IMR-90 (cell line): Measurements from ENCODE around the gene TTF1. TPM values are rescaled to one million over a fixed set of nuclear protein-coding genes. Genes with fewer than 3 reads are reported as not detected.

Experiments used
- ATAC-seq: fragments of 200-7000 bp; cut with Tn5 transposase; 2 replicates; pipeline ENCODE4 v1.9.1; 2020; ENCODE audit warnings: low read depth, mild to moderate bottlenecking, moderate library complexity
- BruUV-seq: library from RNA; stranded (reverse); fragments of 400-500 nt; replicated peaks from 2 replicates; lab custom pipeline; 2021; lab: Mats Ljungman, UMichigan
- CTCF ChIA-PET: fragments of 300-600 bp; formaldehyde crosslinking; extraction: SDS; loops from one replicate; lab custom pipeline; 2021; ENCODE audit warnings: antibody characterized with exemption; lab: Yijun Ruan, JAX
- POLR2A ChIA-PET: fragments of 300-600 bp; sonication (Branson Sonifier 250); formaldehyde crosslinking; loops from one replicate; lab custom pipeline; 2022; ENCODE audit warnings: antibody characterized with exemption; ENCODE audit not compliant: unreplicated experiment; lab: Charles Lee
- DNase-seq: peaks from one replicate; pipeline ENCODE4 v3.0.0; 2013
- H2AFZ ChIP-seq: replicated peaks from 2 replicates; pipeline ENCODE3; 2013; ENCODE audit warnings: low read length, mild to moderate bottlenecking; ENCODE audit not compliant: poor library complexity
- H2AK5ac ChIP-seq: 2 replicates; pipeline ENCODE4 v1.6.1; 2013; ENCODE audit warnings: low read depth, low read length, inconsistent platforms
- H2AK9ac ChIP-seq: replicated peaks from 2 replicates; pipeline ENCODE3; 2013; ENCODE audit warnings: mild to moderate bottlenecking, low read depth, low read length, moderate library complexity; ENCODE audit not compliant: poor library complexity
- H2BK120ac ChIP-seq: 2 replicates; pipeline ENCODE4 v1.6.1; 2013; ENCODE audit warnings: low read depth, low read length, inconsistent platforms
- H2BK15ac ChIP-seq: 3 replicates; pipeline ENCODE4 v1.6.1; 2013; ENCODE audit warnings: low read depth, low read length, inconsistent platforms
- H2BK20ac ChIP-seq: 2 replicates; pipeline ENCODE4 v1.6.1; 2013; ENCODE audit warnings: low read depth, mild to moderate bottlenecking, inconsistent platforms, low read length, moderate library complexity
- H2BK5ac ChIP-seq: 2 replicates; pipeline ENCODE4 v1.6.1; 2013; ENCODE audit warnings: mild to moderate bottlenecking, low read depth, low read length, inconsistent platforms; ENCODE audit not compliant: poor library complexity, severe bottlenecking
- H3K14ac ChIP-seq: replicated peaks from 2 replicates; pipeline ENCODE4 v1.6.1; 2013; ENCODE audit warnings: low read depth, low read length, inconsistent platforms
- H3K18ac ChIP-seq: 2 replicates; pipeline ENCODE4 v1.6.1; 2013; ENCODE audit warnings: low read depth, low read length, control low read depth
- H3K23ac ChIP-seq: 2 replicates; pipeline ENCODE4 v1.6.1; 2013; ENCODE audit warnings: low read depth, low read length, inconsistent platforms
- H3K27ac ChIP-seq: 2 replicates; pipeline ENCODE4 v1.5.1; 2013; ENCODE audit warnings: mild to moderate bottlenecking, control low read depth, low read length; ENCODE audit not compliant: insufficient read depth
- H3K27me3 ChIP-seq: 2 replicates; pipeline ENCODE4 v1.6.1; 2013; ENCODE audit warnings: low read length; ENCODE audit not compliant: control insufficient read depth, insufficient read depth
- H3K36me3 ChIP-seq: 2 replicates; pipeline ENCODE4 v1.6.1; 2013; ENCODE audit warnings: low read length, mixed read lengths; ENCODE audit not compliant: control insufficient read depth, insufficient read depth
- H3K4ac ChIP-seq: 2 replicates; pipeline ENCODE4 v1.6.1; 2013; ENCODE audit warnings: low read depth, low read length, inconsistent platforms
- H3K4me1 ChIP-seq: 2 replicates; pipeline ENCODE4 v1.6.1; 2013; ENCODE audit warnings: low read length, mixed read lengths; ENCODE audit not compliant: control insufficient read depth, insufficient read depth
- H3K4me2 ChIP-seq: 2 replicates; pipeline ENCODE4 v1.6.1; 2013; ENCODE audit warnings: low read depth, mild to moderate bottlenecking, control low read depth, low read length, moderate library complexity
- H3K4me3 ChIP-seq: 2 replicates; pipeline ENCODE4 v1.5.1; 2013; ENCODE audit warnings: low read depth, mild to moderate bottlenecking, control low read depth, low read length, moderate library complexity; ENCODE audit not compliant: insufficient read depth
- H3K56ac ChIP-seq: 2 replicates; pipeline ENCODE4 v1.6.1; 2013; ENCODE audit warnings: low read length, inconsistent platforms; ENCODE audit not compliant: insufficient read depth; ENCODE audit errors: extremely low read depth
- H3K79me1 ChIP-seq, 2 experiments: 2 replicates each; pipeline ENCODE4 v1.6.1; 2013; ENCODE audit warnings: low read length in 2 of 2, inconsistent platforms in 1 of 2, low read depth in 1 of 2
- H3K9ac ChIP-seq: 2 replicates; pipeline ENCODE4 v1.6.1; 2013; ENCODE audit warnings: low read depth, low read length, control low read depth
- H3K9me1 ChIP-seq: 2 replicates; pipeline ENCODE4 v1.6.1; 2013; ENCODE audit warnings: low read length, inconsistent platforms; ENCODE audit not compliant: insufficient read depth
- H3K9me3 ChIP-seq: 2 replicates; pipeline ENCODE4 v1.6.1; 2013; ENCODE audit warnings: low read length; ENCODE audit not compliant: control insufficient read depth, insufficient read depth
- H4K20me1 ChIP-seq: 2 replicates; pipeline ENCODE4 v1.6.1; 2013; ENCODE audit warnings: low read length, inconsistent platforms; ENCODE audit not compliant: insufficient read depth
- H4K5ac ChIP-seq: 2 replicates; pipeline ENCODE4 v1.6.1; 2013; ENCODE audit warnings: mild to moderate bottlenecking, low read depth, low read length, control low read depth
- H4K8ac ChIP-seq, 2 experiments: 2 replicates each; pipeline ENCODE4 v1.6.1; 2013; ENCODE audit warnings: low read depth in 2 of 2, low read length in 2 of 2, control low read depth in 1 of 2, inconsistent platforms in 1 of 2
- H4K91ac ChIP-seq: 2 replicates; pipeline ENCODE4 v1.6.1; 2013; ENCODE audit warnings: low read depth, low read length, inconsistent platforms; ENCODE audit not compliant: insufficient read depth
- SMC3 ChIP-seq: fragments of 150-350 bp; IDR thresholded peaks from 2 replicates; pipeline ENCODE4 v1.6.1; 2016; ENCODE audit warnings: low read depth, mild to moderate bottlenecking, antibody characterized with exemption, low read length, moderate library complexity
- WGBS, 2 experiments: methylation state at CpG; one replicate each; pipeline versions ENCODE4 v1.1.5 to v1.1.7; 2013; ENCODE audit warnings: missing lambda C conversion rate in 2 of 2; ENCODE audit not compliant: insufficient read length in 1 of 2; ENCODE audit errors: extremely low coverage in 2 of 2; 5-methylcytosine and 5-hydroxymethylcytosine counted together
- dilution Hi-C: fragments of 300-500 bp; cut with HindIII; formaldehyde crosslinking; loops from one replicate; pipeline ENCODE4 v1.14.3; 2018; ENCODE audit warnings: low sequenced_read_pairs; ENCODE audit not compliant: unreplicated experiment
- in situ Hi-C: fragments of 300-500 bp; cut with MboI; formaldehyde crosslinking; loops from 3 replicates; pipeline ENCODE4 v1.14.3; 2019; ENCODE audit warnings: low sequenced_read_pairs, inconsistent platforms, mixed read lengths
- intact Hi-C: fragments of 100-400 bp; cut with micrococcal nuclease; formaldehyde crosslinking; loops from 2 replicates; pipeline ENCODE4 v1.10.0; 2022
- polyA plus RNA-seq, 3 experiments: library from polyadenylated mRNA; depleted of rRNA; stranded (reverse); fragments of >200 nt; gene quantifications; 2 replicates each; pipeline ENCODE4 v1.2.3, GENCODE V29; 2012; ENCODE audit warnings: low replicate concordance in 1 of 3
- total RNA-seq: library from RNA; depleted of rRNA; stranded (reverse); fragments of >200 nt; gene quantifications from 2 replicates; pipeline ENCODE4 v1.2.3, GENCODE V29; 2012

The TTF1 gene
- total and polyA plus RNA-seq, 2 of the 4 experiments (the other 2 are of a cell fraction) = 6.5 to 12.0 TPM

DNA sequence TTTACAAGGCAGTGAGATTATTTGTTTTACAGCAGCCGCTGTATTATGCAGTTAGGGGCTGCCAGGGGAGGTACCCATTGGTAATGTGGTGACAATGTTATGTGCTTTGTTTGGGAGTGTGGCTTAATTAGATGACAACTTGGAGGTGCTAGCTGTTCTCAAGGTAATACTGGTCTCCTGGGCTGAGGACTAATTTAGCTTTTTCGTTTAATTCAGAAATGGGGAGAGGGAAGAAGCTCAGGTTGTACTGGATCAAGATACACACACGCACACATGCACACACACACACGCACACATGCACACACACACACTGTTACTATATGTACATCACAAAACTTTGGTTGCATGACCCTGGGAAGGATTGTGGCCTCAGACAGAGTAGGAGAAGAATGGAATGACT lies 41.3 kb upstream of the TTF1 start:
- ATAC-seq (no peak), DNase-seq (no peak)
- dilution Hi-C loops (no loop called here), intact Hi-C loops (no loop called here), in situ Hi-C loops (no loop called here)
- Histone ChIP-seq H3K79me1 (no peaks in the 10 kb centered on the region), H4K91ac (no peak overlapping the region), H2BK5ac (no peak overlapping the region), H3K18ac (no peak overlapping the region), H2AK5ac (no peak overlapping the region), H4K20me1 (peaks cover 3% of the 10 kb centered on the region; the same call in 1 of the 2 replicates), H2BK120ac (no peak overlapping the region), H2BK15ac (no peak overlapping the region), H4K8ac (no peak overlapping the region), H3K9me1 (no peaks in the 10 kb centered on the region), H2BK20ac (no peak overlapping the region), H3K56ac (no peak overlapping the region), H3K27ac (no peak overlapping the region), H3K23ac (no peak overlapping the region), H4K5ac (no peak overlapping the region), H3K4me3 (no peak overlapping the region), H3K4ac (no peak overlapping the region), H2AFZ (no peak overlapping the region), H3K4me1 (no peaks in the 10 kb centered on the region), H3K14ac (no peak overlapping the region), H2AK9ac (no peak overlapping the region), H3K27me3 (peaks cover 29% of the 10 kb centered on the region), H3K4me2 (no peak overlapping the region), H3K9me3 (no peaks in the 10 kb centered on the region), H3K36me3 (no peaks in the 10 kb centered on the region), H3K9ac (no peak overlapping the region)
- TF ChIP-seq SMC3 = no peak
- POLR2A ChIA-PET = no interaction called here
- CTCF ChIA-PET = interaction anchor here (0.5 kb wide), 1 partner anchor 17 kb away, joined by 3 read pairs; no protein-coding TSS in a partner anchor
- WGBS, 2 experiments = no CpG with 5 or more reads among the region's 4 CpGs
- BruUV-seq = no TSS peak
